Measurements from ENCODE around the gene HORMAD2.

- TF ChIP-seq EZH2 (IDR thresholded peaks at IDR 0.05; ENCODE audit: insufficient read depth, poor library complexity, severe bottlenecking), result no peak
- no peak for TF ChIP-seq EZH2phosphoT487 (IDR thresholded peaks at IDR 0.05; ENCODE audit: insufficient read depth, low read depth)
Observed at GRCh38 chr22:30198921-30199320, 118.7 kb downstream of the HORMAD2 start.
